ENCODE results near the gene AFP.

Gene AFP

DNA sequence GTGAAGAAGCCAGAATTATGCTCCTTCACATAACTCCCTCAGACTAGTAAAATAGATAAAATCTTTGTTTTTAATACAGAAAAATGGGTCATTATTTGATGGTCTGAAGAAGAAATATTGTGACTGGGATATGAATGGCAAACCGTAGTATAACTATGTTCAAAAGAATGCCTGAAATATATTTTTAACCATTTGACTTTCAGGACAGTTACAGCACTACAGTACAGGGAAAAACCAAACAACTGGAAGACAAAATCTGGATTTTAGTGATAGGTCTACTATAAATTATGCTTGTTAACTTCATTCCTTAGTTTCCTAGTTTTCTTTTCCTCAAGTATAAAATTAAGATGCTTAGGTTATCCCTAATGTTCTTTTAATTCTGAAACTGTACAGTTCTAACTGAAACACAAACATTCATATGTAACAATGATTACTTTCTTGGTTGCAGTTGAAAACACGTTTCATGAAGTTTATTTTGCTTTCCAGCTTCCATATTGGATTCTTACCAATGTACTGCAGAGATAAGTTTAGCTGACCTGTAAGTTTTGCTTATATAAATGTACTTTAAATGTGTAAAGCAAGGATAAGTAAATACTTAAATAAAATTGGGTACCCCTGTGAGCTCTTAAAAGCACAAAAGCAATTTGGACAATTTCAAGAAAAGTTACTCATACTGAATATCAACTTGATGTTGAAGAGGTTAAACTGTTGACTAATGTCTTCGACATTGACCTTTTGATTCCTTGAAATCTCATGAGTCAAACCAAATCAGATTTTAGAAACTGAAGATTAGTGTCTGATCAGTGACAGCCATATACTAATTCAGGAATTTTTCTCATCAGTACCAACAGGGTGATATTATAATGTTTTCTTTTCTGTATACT lies 895 bp downstream of the AFP start:
- DNase-seq (ENCODE audit: low read depth in 2 of 2), result no peak
- H3K4me3 ChIP-seq (replicated peaks in 1 of 2; ENCODE audit: low read depth in 2 of 2, low read length in 2 of 2), result no peak overlapping the region
- TF ChIP-seq, protein P1, sequence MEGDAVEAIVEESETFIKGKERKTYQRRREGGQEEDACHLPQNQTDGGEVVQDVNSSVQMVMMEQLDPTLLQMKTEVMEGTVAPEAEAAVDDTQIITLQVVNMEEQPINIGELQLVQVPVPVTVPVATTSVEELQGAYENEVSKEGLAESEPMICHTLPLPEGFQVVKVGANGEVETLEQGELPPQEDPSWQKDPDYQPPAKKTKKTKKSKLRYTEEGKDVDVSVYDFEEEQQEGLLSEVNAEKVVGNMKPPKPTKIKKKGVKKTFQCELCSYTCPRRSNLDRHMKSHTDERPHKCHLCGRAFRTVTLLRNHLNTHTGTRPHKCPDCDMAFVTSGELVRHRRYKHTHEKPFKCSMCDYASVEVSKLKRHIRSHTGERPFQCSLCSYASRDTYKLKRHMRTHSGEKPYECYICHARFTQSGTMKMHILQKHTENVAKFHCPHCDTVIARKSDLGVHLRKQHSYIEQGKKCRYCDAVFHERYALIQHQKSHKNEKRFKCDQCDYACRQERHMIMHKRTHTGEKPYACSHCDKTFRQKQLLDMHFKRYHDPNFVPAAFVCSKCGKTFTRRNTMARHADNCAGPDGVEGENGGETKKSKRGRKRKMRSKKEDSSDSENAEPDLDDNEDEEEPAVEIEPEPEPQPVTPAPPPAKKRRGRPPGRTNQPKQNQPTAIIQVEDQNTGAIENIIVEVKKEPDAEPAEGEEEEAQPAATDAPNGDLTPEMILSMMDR (IDR thresholded peaks at IDR 0.05; ENCODE audit: low read depth, low read length), result no peak

DNA sequence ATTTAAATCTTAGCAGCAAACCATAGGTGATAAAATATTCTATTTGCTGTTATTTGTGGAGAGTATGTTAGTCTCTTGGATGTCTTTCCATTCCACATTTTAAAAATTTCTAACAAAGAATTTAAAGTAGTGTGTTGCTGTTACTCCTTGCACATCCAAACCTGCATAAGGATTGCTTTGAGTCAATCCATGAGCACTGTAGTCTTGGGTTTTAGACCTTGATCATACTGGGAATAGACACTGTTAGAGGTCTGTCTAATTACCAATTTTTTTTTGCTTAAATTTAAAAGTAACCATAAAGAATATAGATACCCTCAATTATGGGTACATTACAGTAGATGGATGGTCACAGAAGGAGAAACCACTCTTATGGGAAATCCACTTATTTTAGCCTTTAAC lies 1.5 kb downstream of the AFP start:
- no peak for DNase-seq (ENCODE audit: low read depth in 2 of 2)
- no peak overlapping the region for H3K4me3 ChIP-seq (replicated peaks in 1 of 2; ENCODE audit: low read depth in 2 of 2, low read length in 2 of 2)
- TF ChIP-seq, protein P1 (IDR thresholded peaks at IDR 0.05; ENCODE audit: low read depth, low read length), result no peak

- TF ChIP-seq, protein P1 (IDR thresholded peaks at IDR 0.05; ENCODE audit: low read depth, low read length), result no peak
- no peak for DNase-seq (ENCODE audit: low read depth in 2 of 2)
- no peak overlapping the region for H3K4me3 ChIP-seq (replicated peaks in 1 of 2; ENCODE audit: low read depth in 2 of 2, low read length in 2 of 2)
These were observed 2.0 kb downstream of the AFP start for GRCh38 chr4:73438048-73438447.

- H3K4me3 ChIP-seq (replicated peaks in 1 of 2; ENCODE audit: low read depth in 2 of 2, low read length in 2 of 2), result no peak overlapping the region
- TF ChIP-seq, protein P1 (IDR thresholded peaks at IDR 0.05; ENCODE audit: low read depth, low read length), result no peak
- no peak for DNase-seq (ENCODE audit: low read depth in 2 of 2)
These were observed 2.7 kb downstream of the AFP start for GRCh38 chr4:73438582-73439215.

GRCh38 chr4:73439445-73439844 lies 3.4 kb downstream of the AFP start:
- H3K4me3 ChIP-seq (replicated peaks in 1 of 2; ENCODE audit: low read depth in 2 of 2, low read length in 2 of 2), result no peak overlapping the region
- TF ChIP-seq, protein P1 (IDR thresholded peaks at IDR 0.05; ENCODE audit: low read depth, low read length), result no peak
- no peak for DNase-seq (ENCODE audit: low read depth in 2 of 2)

DNA sequence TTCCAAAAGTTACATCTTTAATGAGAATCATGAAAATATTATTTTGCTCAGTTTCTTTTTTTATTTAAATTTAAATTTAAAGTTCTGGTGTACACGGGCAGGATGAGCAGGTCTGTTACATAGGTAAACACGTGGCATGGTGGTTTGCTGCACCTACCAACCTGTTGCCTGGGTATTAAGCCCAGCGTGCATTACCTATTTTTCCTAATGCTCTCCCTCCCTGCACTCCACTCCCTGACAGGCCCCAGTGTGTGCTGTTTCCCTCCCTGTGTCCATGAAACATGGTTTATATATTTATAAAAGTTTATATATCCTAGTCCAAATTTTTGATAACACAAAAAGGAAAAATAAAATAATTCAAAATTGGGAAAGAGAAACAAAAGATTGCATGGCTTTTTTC lies 4.0 kb downstream of the AFP start:
- no peak overlapping the region for H3K4me3 ChIP-seq (replicated peaks in 1 of 2; ENCODE audit: low read depth in 2 of 2, low read length in 2 of 2)
- TF ChIP-seq, protein P1 (IDR thresholded peaks at IDR 0.05; ENCODE audit: low read depth, low read length), result no peak
- no peak for DNase-seq (ENCODE audit: low read depth in 2 of 2)
